A673 (cell line): Measurements from ENCODE around the gene MTMR12. TPM values are rescaled to one million over a fixed set of nuclear protein-coding genes. Genes with fewer than 3 reads are reported as not detected.

Experiments used
- BruUV-seq: library from RNA; stranded (reverse); fragments of 400-500 nt; replicated peaks from 2 replicates; lab custom pipeline; 2021; lab: Mats Ljungman, UMichigan
- CTCF ChIA-PET: fragments of 300-600 bp; sonication (Branson Sonifier 250); formaldehyde crosslinking; loops from one replicate; lab custom pipeline; 2022; ENCODE audit warnings: antibody characterized with exemption; lab: Charles Lee
- POLR2A ChIA-PET: fragments of 300-600 bp; sonication (Branson Sonifier 250); formaldehyde crosslinking; loops from one replicate; lab custom pipeline; 2022; ENCODE audit warnings: antibody characterized with exemption; ENCODE audit not compliant: low non-redundant PET; lab: Charles Lee
- DNase-seq: peaks from one replicate; pipeline ENCODE4 v3.0.0-alpha.2; 2015; ENCODE audit warnings: low spot score
- H3K27ac ChIP-seq: fragments of 200-600 bp; sonication (generic); 2 replicates; pipeline ENCODE4 v1.5.1; 2016; ENCODE audit warnings: mixed run types, low read depth, mild to moderate bottlenecking, mixed read lengths, antibody characterized with exemption, low read length; ENCODE audit not compliant: poor library complexity, severe bottlenecking
- H3K27me3 ChIP-seq: fragments of 200-600 bp; sonication (generic); replicated peaks from 2 replicates; pipeline ENCODE4 v1.6.1; 2017; ENCODE audit warnings: mixed run types, low read depth, mild to moderate bottlenecking, mixed read lengths, antibody characterized with exemption, low read length; ENCODE audit not compliant: insufficient read depth, poor library complexity
- H3K36me3 ChIP-seq: fragments of 200-600 bp; sonication (generic); 2 replicates; pipeline ENCODE4 v1.6.1; 2016; ENCODE audit warnings: mixed run types, mild to moderate bottlenecking, mixed read lengths, antibody characterized with exemption, low read length; ENCODE audit not compliant: insufficient read depth, poor library complexity, severe bottlenecking
- H3K4me1 ChIP-seq: fragments of 200-600 bp; sonication (generic); 2 replicates; pipeline ENCODE4 v1.6.1; 2017; ENCODE audit warnings: mixed run types, mild to moderate bottlenecking, mixed read lengths, antibody characterized with exemption, low read length; ENCODE audit not compliant: insufficient read depth, poor library complexity, severe bottlenecking
- H3K4me3 ChIP-seq: fragments of 200-600 bp; sonication (generic); 2 replicates; pipeline ENCODE4 v1.5.1; 2016; ENCODE audit warnings: low read depth, mixed run types, mild to moderate bottlenecking, mixed read lengths, low read length; ENCODE audit not compliant: poor library complexity, severe bottlenecking
- H3K9me3 ChIP-seq: fragments of 200-600 bp; sonication (generic); 2 replicates; pipeline ENCODE4 v1.6.1; 2016; ENCODE audit warnings: mixed run types, low read depth, mild to moderate bottlenecking, mixed read lengths, antibody characterized with exemption, low read length; ENCODE audit not compliant: poor library complexity, severe bottlenecking
- EZH2 ChIP-seq: fragments of 200-600 bp; sonication (generic); IDR thresholded peaks from 2 replicates; pipeline ENCODE4 v1.6.1; 2017; ENCODE audit warnings: borderline replicate concordance, low read depth, mild to moderate bottlenecking, mixed read lengths, antibody characterized with exemption, low read length; ENCODE audit not compliant: poor library complexity, severe bottlenecking
- intact Hi-C: fragments of 100-400 bp; cut with micrococcal nuclease; formaldehyde crosslinking; loops from one replicate; pipeline ENCODE4 v1.10.0; 2022; ENCODE audit not compliant: unreplicated experiment
- total RNA-seq: library from RNA; stranded (reverse); gene quantifications from 2 replicates; pipeline ENCODE4 v1.2.3, GENCODE V29; 2021
- TF ChIP-seq, protein P1 (sequence below): fragments of 300-800, 200-600 bp; sonication (generic); conservative IDR thresholded peaks from 2 replicates; pipeline ENCODE4 v1.5.1; 2017; ENCODE audit warnings: low read depth, mild to moderate bottlenecking, antibody characterized with exemption, low read length, moderate library complexity, mixed read lengths

Gene MTMR12
- total RNA-seq, 1 experiment from 2014 or later, result 35.8 TPM

GRCh38 chr5:32358611-32359010 lies 45.9 kb upstream of the MTMR12 start:
- POLR2A ChIA-PET, result interaction anchor here (0.6 kb wide), 1 partner anchor 57 kb away, joined by 5 read pairs; no protein-coding TSS in a partner anchor
- no peak for DNase-seq

GRCh38 chr5:32357658-32358057 lies 44.9 kb upstream of the MTMR12 start:
- no peaks in the 10 kb centered on the region for H3K4me1 ChIP-seq
- no peaks in the 10 kb centered on the region for H3K27me3 ChIP-seq
- TF ChIP-seq, protein P1, sequence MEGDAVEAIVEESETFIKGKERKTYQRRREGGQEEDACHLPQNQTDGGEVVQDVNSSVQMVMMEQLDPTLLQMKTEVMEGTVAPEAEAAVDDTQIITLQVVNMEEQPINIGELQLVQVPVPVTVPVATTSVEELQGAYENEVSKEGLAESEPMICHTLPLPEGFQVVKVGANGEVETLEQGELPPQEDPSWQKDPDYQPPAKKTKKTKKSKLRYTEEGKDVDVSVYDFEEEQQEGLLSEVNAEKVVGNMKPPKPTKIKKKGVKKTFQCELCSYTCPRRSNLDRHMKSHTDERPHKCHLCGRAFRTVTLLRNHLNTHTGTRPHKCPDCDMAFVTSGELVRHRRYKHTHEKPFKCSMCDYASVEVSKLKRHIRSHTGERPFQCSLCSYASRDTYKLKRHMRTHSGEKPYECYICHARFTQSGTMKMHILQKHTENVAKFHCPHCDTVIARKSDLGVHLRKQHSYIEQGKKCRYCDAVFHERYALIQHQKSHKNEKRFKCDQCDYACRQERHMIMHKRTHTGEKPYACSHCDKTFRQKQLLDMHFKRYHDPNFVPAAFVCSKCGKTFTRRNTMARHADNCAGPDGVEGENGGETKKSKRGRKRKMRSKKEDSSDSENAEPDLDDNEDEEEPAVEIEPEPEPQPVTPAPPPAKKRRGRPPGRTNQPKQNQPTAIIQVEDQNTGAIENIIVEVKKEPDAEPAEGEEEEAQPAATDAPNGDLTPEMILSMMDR, result no peak
- TF ChIP-seq EZH2, result no peak
- no peak overlapping the region for H3K27ac ChIP-seq
- no peak for DNase-seq
- intact Hi-C loops, result no loop called here
- no TSS peak for BruUV-seq
- H3K36me3 ChIP-seq, result peaks cover 35% of the 10 kb centered on the region
- POLR2A ChIA-PET, result no interaction called here
- no peaks in the 10 kb centered on the region for H3K9me3 ChIP-seq
- CTCF ChIA-PET, result no interaction called here
- no peak overlapping the region for H3K4me3 ChIP-seq

More at GRCh38 chr5:32358611-32359010, 45.9 kb upstream of the MTMR12 start:
- H3K4me1 ChIP-seq, result no peaks in the 10 kb centered on the region
- no peaks in the 10 kb centered on the region for H3K27me3 ChIP-seq
- intact Hi-C loops, result no loop called here
- CTCF ChIA-PET, result no interaction called here
- H3K27ac ChIP-seq, result no peak overlapping the region
- peaks cover 45% of the 10 kb centered on the region for H3K36me3 ChIP-seq
- BruUV-seq, result no TSS peak
- no peak overlapping the region for H3K4me3 ChIP-seq
- no peaks in the 10 kb centered on the region for H3K9me3 ChIP-seq
- TF ChIP-seq, protein P1, result no peak
- no peak for TF ChIP-seq EZH2

- intact Hi-C loops, result no loop called here
- Histone ChIP-seq H3K36me3 (peaks cover 34% of the 10 kb centered on the region), H3K27me3 (no peaks in the 10 kb centered on the region), H3K4me3 (no peak overlapping the region), H3K27ac (no peak overlapping the region), H3K9me3 (no peaks in the 10 kb centered on the region), H3K4me1 (no peaks in the 10 kb centered on the region)
- DNase-seq, result no peak
- no TSS peak for BruUV-seq
- CTCF ChIA-PET, result interaction anchor here (0.6 kb wide), 1 partner anchor 328 kb away, joined by 6 read pairs; no protein-coding TSS in a partner anchor
- TF ChIP-seq, protein P1, result no peak
- no peak for TF ChIP-seq EZH2
- POLR2A ChIA-PET, result no interaction called here
Measured at GRCh38 chr5:32355686-32356085, 42.9 kb upstream of the MTMR12 start.
